Spinal cord (tissue), 10 donors: ENCODE data around the gene DTNBP1. TPM values are rescaled to one million over a fixed set of nuclear protein-coding genes. Genes with fewer than 3 reads are reported as not detected.

Experiments
- DNase-seq, 6 donors: peaks; one replicate each; pipeline versions ENCODE4 v3.0.0 to v3.0.0-alpha.2; 2013 to 2015; ENCODE audit warnings: low spot score in 6 of 6, low read depth in 4 of 6
- H3K27ac ChIP-seq: one replicate; pipeline ENCODE4 v1.5.1; 2013; ENCODE audit warnings: low read depth, low read length, control low read depth
- H3K27me3 ChIP-seq: one replicate; pipeline ENCODE4 v1.6.1; 2013; ENCODE audit warnings: low read length; ENCODE audit not compliant: control insufficient read depth, insufficient read depth
- H3K36me3 ChIP-seq: one replicate; pipeline ENCODE4 v1.6.1; 2013; ENCODE audit warnings: low read length; ENCODE audit not compliant: control insufficient read depth, insufficient read depth
- H3K4me1 ChIP-seq: one replicate; pipeline ENCODE4 v1.6.1; 2013; ENCODE audit warnings: low read length; ENCODE audit not compliant: control insufficient read depth, insufficient read depth
- H3K4me3 ChIP-seq: one replicate; pipeline ENCODE4 v1.5.1; 2013; ENCODE audit warnings: low read depth, low read length, control low read depth
- H3K9me3 ChIP-seq: one replicate; pipeline ENCODE4 v1.6.1; 2013; ENCODE audit warnings: low read length; ENCODE audit not compliant: control insufficient read depth, insufficient read depth
- WGBS: methylation state at CpG from one replicate; pipeline ENCODE4 v1.1.5; 2013; ENCODE audit warnings: missing lambda C conversion rate; ENCODE audit not compliant: insufficient coverage; 5-methylcytosine and 5-hydroxymethylcytosine counted together
- polyA plus RNA-seq, 2 donors: library from polyadenylated mRNA; unstranded; fragments of 120-200 nt; gene quantifications; one replicate each; pipeline ENCODE4 v1.2.1, GENCODE V29; 2013; ENCODE audit not compliant: insufficient read length in 2 of 2
- total RNA-seq, 2 donors: library from RNA; depleted of rRNA in 1 of 2; stranded (reverse); fragments of 120-200 nt in 1 of 2; fragments of >200 nt in 1 of 2; gene quantifications; one replicate each; pipeline versions ENCODE4 v1.2.3 to v1.2.4, GENCODE V29; 2013 to 2014
- donor health status: healthy.

DTNBP1 gene
- total and polyA plus RNA-seq, 4 donors, result 12.7 to 47.9 (median 33.8) TPM

- 100% methylated on average over 3 of the region's 9 CpGs for WGBS
- Histone ChIP-seq H3K9me3 (no peaks in the 10 kb centered on the region), H3K4me3 (no peak overlapping the region), H3K4me1 (peaks cover 41% of the 10 kb centered on the region), H3K27me3 (no peaks in the 10 kb centered on the region), H3K27ac (no peak overlapping the region), H3K36me3 (peaks cover 54% of the 10 kb centered on the region)
- DNase-seq, result no peak
Measured at GRCh38 chr6:15499591-15499990, 163.2 kb downstream of the DTNBP1 start.

GRCh38 chr6:15499125-15499524 is 163.7 kb downstream of the DTNBP1 start:
- 100% methylated on average over 12 of the region's 12 CpGs for WGBS
- peaks cover 54% of the 10 kb centered on the region for H3K36me3 ChIP-seq

GRCh38 chr6:15498640-15499039 is 164.2 kb downstream of the DTNBP1 start:
- peaks cover 54% of the 10 kb centered on the region for H3K36me3 ChIP-seq
- DNase-seq, result no peak
- H3K9me3 ChIP-seq, result no peaks in the 10 kb centered on the region
- H3K27ac ChIP-seq, result no peak overlapping the region
- H3K4me3 ChIP-seq, result no peak overlapping the region
- no peaks in the 10 kb centered on the region for H3K27me3 ChIP-seq
- 94% methylated on average over 8 of the region's 12 CpGs for WGBS
- peaks cover 31% of the 10 kb centered on the region for H3K4me1 ChIP-seq

More at GRCh38 chr6:15499125-15499524, 163.7 kb downstream of the DTNBP1 start:
- Histone ChIP-seq H3K4me1 (peaks cover 36% of the 10 kb centered on the region), H3K4me3 (no peak overlapping the region), H3K27ac (no peak overlapping the region), H3K27me3 (no peaks in the 10 kb centered on the region), H3K9me3 (no peaks in the 10 kb centered on the region)
- no peak for DNase-seq

GRCh38 chr6:15496345-15497131 is 166.3 kb downstream of the DTNBP1 start:
- H3K9me3 ChIP-seq, result no peaks in the 10 kb centered on the region
- peaks cover 15% of the 10 kb centered on the region for H3K4me1 ChIP-seq
- WGBS, result 96% methylated on average over 60 of the region's 60 CpGs
- peaks cover 45% of the 10 kb centered on the region for H3K36me3 ChIP-seq
- DNase-seq, result no peak
- H3K4me3 ChIP-seq, result no peak overlapping the region
- no peak overlapping the region for H3K27ac ChIP-seq
- H3K27me3 ChIP-seq, result no peaks in the 10 kb centered on the region

- H3K27ac ChIP-seq, result no peak overlapping the region
- H3K9me3 ChIP-seq, result no peaks in the 10 kb centered on the region
- 73% methylated on average over 5 of the region's 10 CpGs for WGBS
- peaks cover 9% of the 10 kb centered on the region for H3K4me1 ChIP-seq
- no peaks in the 10 kb centered on the region for H3K27me3 ChIP-seq
- H3K4me3 ChIP-seq, result no peak overlapping the region
- peaks cover 36% of the 10 kb centered on the region for H3K36me3 ChIP-seq
- DNase-seq, result no peak
Measured at GRCh38 chr6:15495375-15495901, 167.4 kb downstream of the DTNBP1 start.

- 93% methylated on average over 7 of the region's 9 CpGs for WGBS
- Histone ChIP-seq H3K27me3 (no peaks in the 10 kb centered on the region), H3K27ac (no peak overlapping the region), H3K4me1 (peaks cover 13% of the 10 kb centered on the region), H3K36me3 (peaks cover 38% of the 10 kb centered on the region), H3K9me3 (no peaks in the 10 kb centered on the region), H3K4me3 (no peak overlapping the region)
- DNase-seq, result no peak
Measured at GRCh38 chr6:15493437-15494168, 169.2 kb downstream of the DTNBP1 start.

- Histone ChIP-seq H3K27ac (no peak overlapping the region), H3K27me3 (no peaks in the 10 kb centered on the region), H3K9me3 (no peaks in the 10 kb centered on the region), H3K36me3 (peaks cover 41% of the 10 kb centered on the region), H3K4me3 (no peak overlapping the region), H3K4me1 (peaks cover 13% of the 10 kb centered on the region)
- peak in 1 of 6 donors; percentile 62 for DNase-seq
- 46% methylated on average over 3 of the region's 5 CpGs for WGBS
Measured at GRCh38 chr6:15491986-15492269, 170.9 kb downstream of the DTNBP1 start.

GRCh38 chr6:15491255-15491985 is 171.4 kb downstream of the DTNBP1 start:
- peak in 4 of 6 donors; percentile 71 to 95 (median 86) for DNase-seq
- Histone ChIP-seq H3K4me3 (no peak overlapping the region), H3K36me3 (peaks cover 36% of the 10 kb centered on the region), H3K4me1 (peaks cover 13% of the 10 kb centered on the region), H3K27me3 (no peaks in the 10 kb centered on the region), H3K27ac (peak overlapping the region; percentile 37), H3K9me3 (no peaks in the 10 kb centered on the region)
- WGBS, result 40% methylated on average over 1 of the region's 9 CpGs

- 83% methylated on average over 4 of the region's 11 CpGs for WGBS
- DNase-seq, result no peak
- H3K36me3 ChIP-seq, result peaks cover 30% of the 10 kb centered on the region
- no peaks in the 10 kb centered on the region for H3K27me3 ChIP-seq
- H3K27ac ChIP-seq, result peak overlapping the region; percentile 37
- H3K9me3 ChIP-seq, result no peaks in the 10 kb centered on the region
- H3K4me3 ChIP-seq, result no peak overlapping the region
- H3K4me1 ChIP-seq, result peaks cover 13% of the 10 kb centered on the region
Measured at GRCh38 chr6:15490242-15491100, 172.4 kb downstream of the DTNBP1 start.
